NCI-H748 treated with DMSO at 0.1 percent for 48 hours (cell line): ENCODE data around the gene GTF3C2.
"Not testable (repeated sequence)": the region's sequence is repeated elsewhere in the genome, so short reads cannot be mapped to it uniquely, and the experiment has no call there.

ENCODE experiments used
- DNase-seq: peaks from one replicate; lab custom pipeline; 2025; lab: John Stamatoyannopoulos, UW

The GTF3C2 gene

DNA sequence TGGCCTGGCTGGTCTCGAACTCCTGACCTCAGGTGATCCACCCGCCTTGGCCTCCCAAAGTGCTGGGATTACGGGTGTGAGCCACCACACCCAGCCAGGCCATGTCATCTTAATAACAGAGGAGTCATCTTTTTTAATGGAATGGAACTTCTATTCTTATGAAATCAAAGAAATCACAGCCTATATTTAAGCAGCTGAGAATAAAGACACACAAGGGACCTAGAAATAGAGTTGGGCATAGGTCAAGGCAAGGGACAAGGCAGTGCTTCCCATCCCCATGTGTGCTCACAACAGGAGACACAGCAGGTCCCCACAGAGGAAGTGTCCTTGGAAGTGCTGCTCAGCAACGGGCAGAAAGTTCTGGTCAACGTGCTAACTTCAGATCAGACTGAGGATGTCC lies 17.0 kb upstream of the GTF3C2 start:
- DNase-seq = no peak

DNA sequence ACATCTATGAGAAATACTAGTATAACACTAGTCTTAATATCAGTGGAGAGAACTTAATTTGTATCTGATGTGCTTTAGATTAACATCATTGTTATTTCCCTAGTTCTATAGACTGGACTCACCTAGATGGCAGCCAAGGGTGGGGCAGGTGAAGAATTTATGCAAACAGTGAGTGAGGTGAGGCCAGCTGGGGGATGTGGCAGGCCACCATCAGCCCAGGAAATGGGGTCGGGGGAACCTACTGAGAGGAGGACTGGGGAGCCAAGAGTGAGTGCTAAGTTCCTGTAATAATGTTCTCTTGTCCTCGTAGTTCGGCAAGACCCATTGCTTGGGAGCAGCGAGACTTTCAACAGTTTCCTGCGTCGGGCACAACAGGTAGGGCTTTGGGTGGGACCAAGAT lies 16.4 kb upstream of the GTF3C2 start:
- DNase-seq = no peak

DNA sequence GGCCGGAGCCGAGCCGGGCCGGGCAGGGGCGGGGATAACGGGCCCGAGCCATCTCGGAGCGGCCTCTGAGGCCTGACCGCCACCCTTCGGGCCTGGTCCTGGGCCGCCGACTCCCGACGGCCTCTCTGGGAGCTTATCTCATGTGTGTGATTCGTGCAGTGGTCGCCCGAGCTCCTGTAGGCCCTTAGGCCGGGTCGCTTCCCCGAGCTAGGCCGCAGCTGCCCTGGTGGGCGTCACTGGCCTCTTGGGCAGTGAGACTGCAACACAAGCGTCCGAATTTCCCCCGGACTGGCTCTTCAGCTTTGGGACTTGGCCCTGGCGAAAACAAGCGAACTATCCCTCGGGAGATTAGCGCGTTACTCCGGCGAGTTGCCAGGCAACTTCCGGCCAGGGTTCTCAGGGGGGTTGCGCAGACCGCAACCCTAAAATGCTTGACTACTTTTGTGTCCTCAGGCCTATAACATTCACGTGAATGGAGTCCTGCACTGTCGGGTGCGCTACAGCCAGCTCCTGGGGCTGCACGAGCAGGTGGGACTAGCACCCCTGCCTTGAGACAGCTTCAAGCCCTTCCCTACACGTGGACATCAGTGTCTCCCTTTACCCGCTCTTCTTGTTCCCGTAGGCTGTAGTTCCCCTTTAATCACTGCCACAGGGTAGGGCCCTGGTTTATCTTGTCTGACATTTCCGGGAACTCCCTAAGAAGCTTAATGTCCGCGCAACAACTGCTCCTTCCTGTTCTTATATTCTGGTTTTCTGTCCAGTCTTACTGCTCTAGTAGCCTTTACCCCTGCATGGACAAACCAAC lies 14.5 kb upstream of the GTF3C2 start:
- no peak for DNase-seq

DNA sequence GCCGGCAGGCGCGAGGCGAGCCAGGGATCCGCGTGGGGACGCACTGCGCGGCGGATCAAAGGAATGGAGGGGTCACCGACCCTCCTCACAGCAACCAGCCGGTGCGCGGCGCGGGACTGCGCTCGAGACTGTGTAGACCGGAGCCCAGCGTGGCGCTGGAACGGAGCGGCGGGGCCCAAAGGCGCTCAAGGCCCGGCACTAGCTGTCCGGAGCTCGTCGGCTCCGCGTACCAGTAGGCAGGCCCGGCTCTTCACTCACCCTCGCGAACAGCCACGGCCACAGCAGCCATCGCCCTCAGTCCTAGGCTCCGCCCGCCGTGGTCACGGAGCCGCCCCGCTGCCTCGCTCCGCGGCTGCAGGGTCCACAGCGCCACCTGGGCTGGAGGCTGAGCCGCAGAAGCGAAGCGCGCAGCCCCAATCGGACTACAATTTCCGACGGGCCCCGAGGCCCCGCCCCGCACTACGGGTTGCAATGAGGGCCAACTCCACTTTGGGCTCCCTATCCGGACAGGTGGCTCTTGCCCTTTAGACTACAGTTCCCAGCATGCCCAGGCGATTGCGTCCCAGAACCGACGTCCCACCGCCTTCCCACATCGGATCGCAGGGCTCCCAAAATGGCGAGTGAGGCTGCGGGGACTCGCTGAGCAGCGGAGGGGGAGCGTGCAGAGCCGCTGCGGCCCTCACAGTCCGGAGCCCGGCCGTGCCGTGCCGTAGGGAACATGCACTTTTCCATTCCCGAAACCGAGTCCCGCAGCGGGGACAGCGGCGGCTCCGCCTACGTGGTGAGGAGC lies 13.7 kb upstream of the GTF3C2 start, which contains the start of the genes EIF2B4 and SNX17:
Gene EIF2B4, minus strand, starts transcription at position 313 of the 790 bp plus-strand sequence. Its CDS starts 24 bp downstream, at position 289.
Gene SNX17, plus strand, starts transcription at position 591 of the 790 bp plus-strand sequence. Its CDS starts 128 bp downstream, at position 719.
- DNase-seq = peak; percentile 94

DNA sequence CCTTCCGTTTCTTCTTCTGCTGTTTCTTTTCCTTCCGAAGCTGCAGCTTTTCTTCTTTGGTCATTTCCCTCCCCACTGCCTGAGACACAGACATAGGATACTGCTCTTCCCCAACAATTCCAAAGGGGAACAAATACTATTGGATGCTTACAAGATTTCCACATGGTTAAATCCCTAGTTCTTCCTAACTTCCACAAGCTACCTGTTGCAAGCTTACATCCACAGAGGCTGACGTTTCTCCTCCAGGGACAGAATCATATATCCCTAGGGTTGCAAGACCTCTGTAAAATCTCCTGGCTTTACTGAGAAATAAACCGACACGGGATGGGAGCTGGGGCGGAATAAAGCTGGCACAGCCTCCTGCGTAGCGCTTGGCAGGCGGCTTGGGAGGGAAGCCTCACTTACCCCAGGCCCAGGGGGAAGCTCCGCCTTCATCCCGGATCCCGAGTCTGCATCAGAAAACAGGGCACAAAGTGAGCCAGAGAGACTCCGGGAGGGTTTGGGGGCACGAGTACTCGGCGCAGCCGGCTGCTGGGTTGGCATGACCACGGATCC lies 13.0 kb upstream of the GTF3C2 start:
- DNase-seq = peak; percentile 56

DNA sequence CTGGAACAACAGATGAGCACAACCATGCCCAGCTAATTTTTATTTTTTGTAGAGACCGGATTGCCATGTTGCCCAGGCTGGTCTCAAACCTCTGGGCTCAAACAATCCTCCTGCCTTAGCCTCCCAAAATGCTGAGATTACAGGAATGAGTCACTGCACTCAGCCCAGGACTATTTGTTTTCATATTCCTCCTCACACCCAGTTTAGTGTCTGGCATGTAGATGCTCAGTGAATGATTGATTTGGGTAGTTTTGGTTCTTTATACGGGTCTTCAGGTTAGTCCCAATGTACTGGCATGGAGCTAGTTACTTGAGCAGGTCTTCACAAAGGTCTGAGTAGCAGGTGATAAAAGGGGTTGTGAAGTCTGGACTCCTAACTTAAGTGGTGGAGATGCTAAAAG lies 7.4 kb upstream of the GTF3C2 start:
- DNase-seq = no peak

DNA sequence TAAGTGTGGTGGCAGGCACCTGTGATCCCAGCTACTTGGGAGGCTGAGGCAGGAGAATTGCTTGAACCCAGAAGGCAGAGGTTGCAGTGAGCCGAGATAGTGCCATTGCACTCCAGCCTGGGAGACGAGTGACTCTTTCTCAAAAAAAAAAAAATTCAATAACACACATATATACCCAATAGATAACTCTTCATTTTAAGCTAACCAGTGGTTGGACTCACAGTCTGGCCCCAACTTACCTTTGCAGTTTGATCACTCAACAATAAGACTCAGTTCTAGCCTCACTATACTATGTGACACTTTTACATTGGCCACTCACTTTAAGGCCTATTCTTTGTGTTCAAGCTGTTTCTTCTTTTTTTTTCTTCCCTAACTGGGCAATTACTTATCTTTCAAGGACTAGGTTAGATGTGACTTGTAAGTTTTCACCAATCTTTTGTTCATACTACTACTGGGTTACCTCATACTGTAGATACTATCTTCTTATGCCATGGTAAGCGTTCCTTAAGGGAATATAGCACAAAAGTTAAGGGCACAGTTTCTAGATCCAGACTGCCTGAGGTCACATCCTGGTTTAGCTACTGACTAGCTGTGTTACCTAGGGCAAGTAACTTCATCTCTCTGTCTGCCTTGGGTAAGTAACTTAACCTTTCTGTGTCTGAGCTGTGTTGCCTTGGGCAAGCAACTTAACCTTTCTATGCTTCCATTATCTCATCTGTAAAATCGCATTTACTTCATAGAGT lies 6.3 kb upstream of the GTF3C2 start:
- DNase-seq = no peak

DNA sequence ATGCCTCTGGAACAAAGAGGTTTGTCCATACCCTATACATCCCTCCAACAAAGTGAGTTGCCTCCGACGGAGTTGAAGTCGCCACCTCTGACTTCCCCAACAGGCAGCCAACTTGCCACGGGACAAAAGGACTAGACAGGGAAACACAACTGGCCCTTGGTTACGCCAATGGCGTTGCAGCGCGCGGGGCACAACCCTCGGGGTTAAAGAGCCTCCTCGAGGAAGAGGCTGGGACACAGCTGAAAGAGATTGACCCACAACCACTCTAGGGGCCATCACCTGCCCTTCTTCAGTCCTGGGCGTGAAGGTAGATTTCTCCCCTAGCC lies 545 bp downstream of the GTF3C2 start:
- no peak for DNase-seq

DNA sequence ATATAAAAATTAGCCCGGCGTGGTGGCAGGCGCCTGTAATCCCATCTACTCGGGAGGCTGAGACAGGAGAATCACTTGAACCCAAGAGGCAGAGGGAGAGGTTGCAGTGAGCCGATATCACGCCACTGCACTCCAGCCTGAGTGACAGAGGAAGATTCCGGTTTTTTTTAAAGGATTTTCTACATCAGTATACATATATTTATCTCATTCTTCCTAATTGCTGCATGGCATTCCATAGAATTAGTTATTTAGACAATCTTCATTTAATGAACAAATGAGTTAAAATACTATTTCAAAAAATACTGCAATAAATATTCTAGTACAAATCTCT lies 2.0 kb downstream of the GTF3C2 start:
- DNase-seq = no peak

DNA sequence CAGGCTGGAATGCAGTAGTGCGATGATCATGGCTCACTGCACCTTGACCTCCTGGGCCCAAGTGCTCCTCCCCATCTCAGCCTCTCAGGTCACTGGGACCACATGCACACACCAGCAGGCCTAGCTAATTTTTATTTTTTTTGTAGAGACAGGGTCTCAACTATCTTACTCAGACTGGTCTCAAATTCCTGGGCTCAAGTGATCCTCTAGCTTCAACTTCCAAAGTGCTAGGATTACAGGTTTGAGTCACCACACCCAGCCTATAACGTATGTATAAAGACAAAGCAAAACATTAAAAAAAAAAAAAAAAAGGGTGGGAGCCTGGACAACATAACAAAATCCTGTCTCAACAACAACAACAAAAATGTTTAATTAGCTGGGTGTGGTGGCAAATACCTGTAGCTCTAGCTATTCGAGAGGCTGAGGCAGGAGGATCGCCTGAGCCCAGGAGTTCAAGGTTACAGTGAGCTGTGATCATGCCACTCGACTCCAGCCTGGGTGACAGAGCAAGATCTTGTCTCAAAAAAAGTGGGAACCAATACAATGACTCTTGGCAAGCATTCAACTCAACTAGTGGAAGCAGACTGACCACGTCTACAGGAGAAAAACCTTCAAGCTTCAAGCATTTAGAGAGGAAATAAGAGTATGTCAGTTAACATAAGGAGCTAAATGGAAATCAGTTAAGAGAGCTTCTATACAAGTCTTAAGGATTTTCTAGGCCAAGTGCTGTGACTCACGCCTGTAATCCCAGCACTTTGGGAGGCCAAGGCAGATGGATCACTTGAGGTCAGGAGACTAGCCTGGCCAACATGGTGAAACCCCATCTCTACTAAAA lies 2.6 kb downstream of the GTF3C2 start:
- DNase-seq = no peak

DNA sequence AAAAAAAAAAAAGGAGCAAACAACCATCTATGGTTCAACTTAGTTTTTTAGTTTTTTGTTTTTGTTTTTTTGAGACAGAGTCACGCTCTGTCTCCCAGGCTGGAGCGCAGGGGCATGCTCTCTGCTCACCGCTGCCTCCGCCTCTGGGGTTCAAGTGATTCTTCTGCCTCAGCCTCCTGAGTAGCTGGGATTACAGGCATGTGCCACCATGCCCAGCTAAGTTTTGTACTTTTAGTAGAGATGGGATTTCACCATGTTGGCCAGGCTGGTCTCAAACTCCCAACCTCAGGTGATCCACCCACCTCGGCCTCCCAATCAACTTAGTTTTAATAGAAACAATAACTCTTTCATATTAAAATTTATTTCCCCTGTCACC lies 3.2 kb downstream of the GTF3C2 start:
- DNase-seq = not testable (repeated sequence)

DNA sequence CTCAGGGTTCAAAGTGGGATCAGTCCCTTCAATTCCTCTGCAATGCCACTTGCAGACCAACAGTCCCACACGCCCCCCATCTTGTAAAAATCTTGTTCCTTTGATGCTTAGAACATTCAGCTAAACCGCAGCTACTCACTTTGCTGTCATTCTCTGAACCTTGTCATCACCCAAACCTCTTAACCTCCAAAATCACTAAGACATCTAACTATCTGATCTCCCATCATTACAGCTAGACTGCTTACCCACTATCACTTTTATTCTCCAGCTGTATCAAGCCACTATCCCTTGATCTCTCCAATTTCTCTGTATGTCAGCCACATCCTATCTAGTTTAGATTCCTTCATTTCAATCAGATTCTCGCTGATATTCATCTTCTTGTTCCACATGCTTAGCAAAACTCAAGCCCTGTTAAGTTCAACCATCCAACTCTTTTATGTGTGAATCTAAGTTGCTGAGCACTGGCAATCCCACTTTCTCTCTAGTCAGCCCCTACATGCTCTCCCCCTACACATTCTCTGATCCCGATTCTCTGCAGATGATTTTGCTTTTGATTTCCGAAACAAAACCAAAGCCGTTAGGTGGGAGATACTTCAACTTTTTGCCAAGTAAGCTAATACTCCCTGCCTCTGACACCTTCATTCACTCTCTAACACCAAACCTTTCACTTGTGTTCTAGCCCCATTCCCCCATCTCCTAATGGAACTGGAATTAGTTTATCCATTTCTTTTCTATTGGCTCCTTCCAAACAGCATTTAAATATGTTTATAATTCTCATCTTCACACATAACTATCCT lies 4.6 kb downstream of the GTF3C2 start:
- DNase-seq = no peak

DNA sequence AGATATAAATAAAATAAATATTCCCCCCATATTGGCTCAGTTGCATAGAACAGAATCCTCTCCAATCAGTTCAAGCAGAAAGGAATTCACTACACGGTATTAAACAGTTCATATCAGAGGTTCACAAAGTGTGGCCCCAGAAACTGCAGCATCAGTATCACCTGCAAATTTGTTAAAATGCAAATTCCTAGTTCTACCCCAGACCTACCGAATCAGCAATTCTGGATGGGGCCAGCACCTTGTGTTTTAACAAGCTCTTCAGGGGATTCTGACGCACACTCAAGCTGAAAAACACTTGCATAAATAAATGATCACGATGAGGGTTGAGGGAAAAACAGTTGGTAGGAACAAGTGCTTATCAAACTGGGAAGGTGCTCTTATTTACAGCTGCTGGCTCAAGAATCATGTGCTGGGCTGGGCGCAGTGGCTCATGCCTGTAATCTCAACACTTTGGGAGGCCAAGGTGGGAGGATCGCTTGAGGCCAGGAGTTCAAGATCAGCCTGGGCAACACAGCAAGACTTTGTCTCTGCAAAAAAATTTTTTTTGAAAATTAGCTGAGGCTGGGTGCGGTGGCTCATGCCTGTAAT lies 6.4 kb downstream of the GTF3C2 start:
- no peak for DNase-seq

DNA sequence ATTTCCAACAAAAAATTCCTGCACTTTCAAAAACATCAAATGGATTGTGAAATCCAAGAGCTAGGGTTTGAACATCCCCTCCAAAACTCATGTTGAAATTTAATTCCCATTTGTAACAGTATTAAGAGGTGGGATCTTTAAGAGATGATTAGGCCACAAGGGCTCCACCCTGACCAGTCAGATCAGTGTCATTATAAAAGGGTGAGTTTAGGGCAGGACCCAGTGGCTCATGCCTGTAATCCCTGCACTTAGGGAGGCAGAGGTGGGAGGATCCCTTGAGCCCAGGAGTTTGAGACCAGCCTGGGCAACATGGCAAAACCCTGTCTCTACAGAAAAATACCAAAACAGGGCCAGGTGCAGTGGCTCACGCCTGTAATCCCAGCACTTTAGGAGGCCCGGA lies 8.9 kb downstream of the GTF3C2 start:
- DNase-seq = no peak

DNA sequence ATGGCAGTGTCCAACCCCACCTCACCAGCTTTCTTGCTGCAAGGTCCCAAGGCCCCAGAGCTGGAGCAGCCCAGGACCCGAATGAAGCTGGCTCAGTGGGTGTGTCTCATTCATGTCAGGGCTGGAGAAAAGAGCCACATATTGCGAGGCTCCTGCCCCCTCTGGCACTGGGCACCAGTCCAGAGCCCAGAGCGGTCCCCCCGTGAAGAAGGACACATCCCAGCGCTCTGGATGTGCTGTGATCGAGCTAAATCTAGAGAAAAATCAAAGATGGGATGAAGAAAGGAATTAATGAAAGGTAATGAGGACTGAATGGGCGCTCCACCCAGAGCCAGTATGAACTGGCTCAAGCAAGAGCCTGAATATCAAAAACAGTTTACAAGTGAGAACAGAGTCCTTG lies 20.4 kb downstream of the GTF3C2 start:
- no peak for DNase-seq

DNA sequence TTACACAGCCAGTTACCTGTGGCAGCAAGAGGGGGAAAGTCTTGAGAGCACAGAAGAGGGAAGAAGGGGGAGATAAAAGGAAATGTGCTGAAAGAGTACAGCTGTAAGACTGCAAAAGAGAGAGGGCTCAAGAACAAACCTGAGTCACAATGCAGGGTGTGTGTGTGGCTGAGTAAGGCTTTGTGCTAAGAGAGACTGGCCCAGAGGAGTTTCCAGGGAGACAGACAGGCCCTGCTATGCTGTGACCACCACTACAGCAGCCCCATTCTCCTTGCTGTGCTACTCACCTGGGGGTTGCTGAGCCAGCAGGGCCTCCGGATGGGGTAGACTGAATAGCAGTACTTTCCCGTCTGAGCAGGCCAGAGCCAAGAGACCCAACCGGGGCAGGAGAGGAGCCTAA lies 21.3 kb downstream of the GTF3C2 start:
- DNase-seq = no peak

DNA sequence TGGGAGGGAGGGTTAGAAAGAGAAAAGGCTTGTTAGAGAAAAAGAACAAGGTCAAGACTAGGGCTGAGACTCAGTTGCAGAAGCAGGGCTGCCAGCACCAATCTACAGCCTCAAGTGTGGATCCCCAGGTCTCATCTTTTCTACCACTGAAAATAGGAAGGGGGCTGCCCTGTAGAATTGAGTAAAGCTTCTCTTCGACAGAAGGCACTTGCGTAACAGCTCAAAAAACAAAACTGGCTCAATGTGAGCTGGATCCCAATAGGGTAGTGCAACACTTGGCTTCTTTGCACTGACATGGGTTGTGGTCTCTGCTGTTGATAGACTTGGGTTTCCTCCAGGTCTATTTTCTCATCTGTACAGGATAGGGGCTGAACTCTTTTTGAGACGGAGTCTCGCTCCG lies 31.8 kb downstream of the GTF3C2 start:
- no peak for DNase-seq

DNA sequence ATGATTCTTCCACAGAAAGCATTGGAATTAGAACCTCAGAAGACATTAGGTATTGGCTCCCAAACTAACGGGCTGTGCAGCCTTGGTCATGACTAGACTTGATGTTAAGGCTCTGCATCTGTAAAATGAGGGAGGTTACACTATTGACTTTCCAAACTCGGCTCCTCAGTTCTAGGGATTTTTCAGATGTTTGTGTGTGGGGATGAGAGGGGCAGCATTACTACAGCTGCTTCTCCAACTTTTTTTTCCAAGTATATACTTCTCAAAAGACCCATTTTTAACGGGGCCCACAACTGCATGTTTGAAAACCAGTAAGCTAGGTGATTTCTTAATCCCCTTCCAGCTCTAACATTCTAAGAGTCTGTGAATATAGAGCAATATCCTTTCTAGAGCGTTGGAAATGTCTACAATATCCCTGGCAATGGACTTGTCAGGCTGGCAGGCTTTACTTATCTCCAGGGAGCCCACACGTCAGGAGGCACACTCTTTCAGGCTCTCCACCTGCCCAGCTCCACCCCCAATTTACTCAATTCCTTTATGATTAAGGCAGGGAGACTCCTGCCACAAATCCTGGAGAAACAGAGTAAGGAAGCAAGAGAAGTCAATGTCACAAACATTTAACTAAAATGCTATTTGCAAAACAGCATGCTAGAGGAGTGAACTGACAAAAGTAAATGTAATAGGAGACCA lies 32.8 kb downstream of the GTF3C2 start:
- no peak for DNase-seq

DNA sequence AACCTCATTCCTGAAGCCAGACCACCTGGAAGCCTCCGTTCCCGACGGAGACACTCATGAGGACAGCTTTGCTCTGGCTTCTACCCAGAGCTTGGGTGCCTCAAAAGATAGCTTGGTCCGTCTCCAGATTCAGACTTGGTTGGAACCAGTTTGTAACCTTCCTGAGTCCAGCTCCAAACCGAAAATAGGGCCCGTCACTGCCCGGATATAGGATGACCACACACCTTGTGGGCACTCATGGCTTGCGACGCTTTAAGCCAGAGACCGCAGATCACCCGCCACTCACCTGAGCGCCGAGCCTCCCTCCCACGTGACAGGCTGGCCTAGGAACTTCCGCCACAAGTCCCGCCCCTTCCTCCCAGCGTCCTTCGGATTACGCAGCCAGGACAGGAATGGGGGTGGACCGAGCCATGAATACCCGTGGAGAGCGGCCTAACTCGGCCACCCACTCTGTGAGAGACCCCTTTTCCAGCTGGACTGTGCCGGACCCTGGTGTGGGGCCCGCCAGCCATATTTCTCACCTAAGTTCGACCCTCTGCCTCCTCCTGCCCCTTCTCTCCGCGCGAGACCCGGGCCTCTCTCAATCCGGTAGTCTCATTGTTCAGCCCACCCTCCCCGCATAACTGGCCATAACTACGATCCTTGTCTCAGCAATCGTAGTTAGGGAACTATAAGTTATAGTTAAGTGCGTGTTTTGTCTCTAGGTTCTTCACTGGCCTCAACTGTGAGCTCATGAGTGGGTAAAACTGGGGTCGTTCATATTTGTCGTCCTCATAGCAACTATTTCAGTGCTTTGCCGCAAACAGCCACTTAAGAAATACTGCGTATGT lies 33.6 kb downstream of the GTF3C2 start, which contains the start of gene MPV17:
Gene MPV17, minus strand, starts transcription at position 332 of the 830 bp plus-strand sequence. CDS start 580 bp downstream, outside the sequence.
- peak; percentile 74 for DNase-seq
